ENCODE data around the gene PDE8B.

The PDE8B gene

GRCh38 chr5:77437194-77437593 is 226.7 kb downstream of the PDE8B start:
- no peak for DNase-seq (ENCODE audit: extremely low read depth, low read depth)

GRCh38 chr5:77438071-77438470 is 227.6 kb downstream of the PDE8B start:
- DNase-seq (ENCODE audit: extremely low read depth, low read depth): no peak
- TF ChIP-seq CTCF (IDR thresholded peaks at IDR 0.05; ENCODE audit: low read depth, low read length, missing control alignments): no peak
- no peak overlapping the region for H3K4me3 ChIP-seq (replicated peaks; ENCODE audit: low read depth, low read length)

More at GRCh38 chr5:77437194-77437593, 226.7 kb downstream of the PDE8B start:
- no peak overlapping the region for H3K4me3 ChIP-seq (replicated peaks; ENCODE audit: low read depth, low read length)
- no peak for TF ChIP-seq CTCF (IDR thresholded peaks at IDR 0.05; ENCODE audit: low read depth, low read length, missing control alignments)

- DNase-seq (ENCODE audit: extremely low read depth, low read depth): no peak
- H3K4me3 ChIP-seq (replicated peaks; ENCODE audit: low read depth, low read length): no peak overlapping the region
- TF ChIP-seq CTCF (IDR thresholded peaks at IDR 0.05; ENCODE audit: low read depth, low read length, missing control alignments): no peak
Observed at GRCh38 chr5:77443670-77444069, 233.2 kb downstream of the PDE8B start.

GRCh38 chr5:77444356-77444755 is 233.9 kb downstream of the PDE8B start:
- H3K4me3 ChIP-seq (replicated peaks; ENCODE audit: low read depth, low read length): no peak overlapping the region
- no peak for TF ChIP-seq CTCF (IDR thresholded peaks at IDR 0.05; ENCODE audit: low read depth, low read length, missing control alignments)
- no peak for DNase-seq (ENCODE audit: extremely low read depth, low read depth)

GRCh38 chr5:77448831-77449230 is 238.4 kb downstream of the PDE8B start:
- no peak for TF ChIP-seq CTCF (IDR thresholded peaks at IDR 0.05; ENCODE audit: low read depth, low read length, missing control alignments)
- no peak for DNase-seq (ENCODE audit: extremely low read depth, low read depth)
- no peak overlapping the region for H3K4me3 ChIP-seq (replicated peaks; ENCODE audit: low read depth, low read length)

GRCh38 chr5:77449277-77449676 is 238.8 kb downstream of the PDE8B start:
- no peak for TF ChIP-seq CTCF (IDR thresholded peaks at IDR 0.05; ENCODE audit: low read depth, low read length, missing control alignments)
- H3K4me3 ChIP-seq (replicated peaks; ENCODE audit: low read depth, low read length): no peak overlapping the region
- no peak for DNase-seq (ENCODE audit: extremely low read depth, low read depth)

GRCh38 chr5:77449981-77450380 is 239.5 kb downstream of the PDE8B start:
- H3K4me3 ChIP-seq (replicated peaks; ENCODE audit: low read depth, low read length): no peak overlapping the region
- no peak for DNase-seq (ENCODE audit: extremely low read depth, low read depth)
- TF ChIP-seq CTCF (IDR thresholded peaks at IDR 0.05; ENCODE audit: low read depth, low read length, missing control alignments): no peak

All from HFF-Myc (cell line).